OCI-LY1 (cell line): ENCODE measurements around the gene NRCAM.

Source experiments
- EZH2 ChIP-seq: fragments of 200-600 bp; sonication (generic), shearing (Covaris generic); IDR thresholded peaks from 2 replicates; pipeline ENCODE4 v1.8.0; 2017; ENCODE audit warnings: borderline replicate concordance, mixed run types, mild to moderate bottlenecking, antibody characterized with exemption, low read length, moderate library complexity, mixed read lengths
- TF ChIP-seq, protein P1 (sequence below): fragments of 200-600 bp; sonication (generic), shearing (Covaris generic); IDR thresholded peaks from 2 replicates; pipeline ENCODE4 v1.5.1; 2017; ENCODE audit warnings: mild to moderate bottlenecking, antibody characterized with exemption, low read length, moderate library complexity, mixed read lengths

DNA sequence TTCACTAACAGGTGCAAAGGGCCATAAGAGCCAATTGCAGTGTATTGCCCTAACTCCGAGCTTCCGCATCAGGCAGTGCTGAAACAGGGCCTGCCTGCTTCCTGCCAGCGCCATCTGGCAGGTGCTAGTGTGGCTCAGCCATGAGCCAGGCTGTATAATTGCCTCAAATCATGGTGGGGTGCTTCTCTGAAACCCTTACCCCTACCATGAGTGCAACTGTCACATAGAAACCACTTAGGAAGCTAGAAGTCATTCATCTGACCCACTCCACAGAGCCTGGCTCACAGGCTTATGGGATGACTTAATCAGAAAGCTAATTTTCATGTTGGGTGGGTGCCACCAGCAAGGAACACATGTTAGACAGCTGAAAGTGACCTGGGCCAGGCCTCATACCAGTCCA lies 192.8 kb downstream of the NRCAM start:
- TF ChIP-seq, protein P1, sequence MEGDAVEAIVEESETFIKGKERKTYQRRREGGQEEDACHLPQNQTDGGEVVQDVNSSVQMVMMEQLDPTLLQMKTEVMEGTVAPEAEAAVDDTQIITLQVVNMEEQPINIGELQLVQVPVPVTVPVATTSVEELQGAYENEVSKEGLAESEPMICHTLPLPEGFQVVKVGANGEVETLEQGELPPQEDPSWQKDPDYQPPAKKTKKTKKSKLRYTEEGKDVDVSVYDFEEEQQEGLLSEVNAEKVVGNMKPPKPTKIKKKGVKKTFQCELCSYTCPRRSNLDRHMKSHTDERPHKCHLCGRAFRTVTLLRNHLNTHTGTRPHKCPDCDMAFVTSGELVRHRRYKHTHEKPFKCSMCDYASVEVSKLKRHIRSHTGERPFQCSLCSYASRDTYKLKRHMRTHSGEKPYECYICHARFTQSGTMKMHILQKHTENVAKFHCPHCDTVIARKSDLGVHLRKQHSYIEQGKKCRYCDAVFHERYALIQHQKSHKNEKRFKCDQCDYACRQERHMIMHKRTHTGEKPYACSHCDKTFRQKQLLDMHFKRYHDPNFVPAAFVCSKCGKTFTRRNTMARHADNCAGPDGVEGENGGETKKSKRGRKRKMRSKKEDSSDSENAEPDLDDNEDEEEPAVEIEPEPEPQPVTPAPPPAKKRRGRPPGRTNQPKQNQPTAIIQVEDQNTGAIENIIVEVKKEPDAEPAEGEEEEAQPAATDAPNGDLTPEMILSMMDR, result no peak
- no peak for TF ChIP-seq EZH2
